Measurements from ENCODE around the gene TTF2. TPM values are rescaled to one million over a fixed set of nuclear protein-coding genes. Genes with fewer than 3 reads are reported as not detected.

TTF2 gene
- total RNA-seq, 2 donors from 2014 or later, result 6.9 to 9.0 TPM

DNA sequence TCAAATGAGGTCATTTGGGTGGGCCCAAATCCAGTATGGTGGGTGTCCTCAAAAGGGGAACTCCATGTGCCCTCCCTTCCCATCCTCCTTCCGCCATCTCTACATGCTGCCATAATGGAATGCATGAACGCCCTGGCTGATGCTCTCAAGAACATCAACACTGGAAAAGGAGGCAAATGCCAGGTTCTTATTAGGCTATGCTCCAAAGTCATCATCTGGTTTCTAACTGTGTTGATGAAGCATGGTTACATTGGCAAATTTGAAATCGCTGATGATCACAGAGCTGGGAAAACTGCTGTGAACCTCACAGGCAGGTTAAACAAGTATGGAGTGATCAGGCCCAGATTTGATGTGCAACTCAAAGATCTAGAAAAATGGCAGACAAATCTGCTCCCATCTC is 78.0 kb downstream of the TTF2 start:
- no peaks in the 10 kb centered on the region for H3K36me3 ChIP-seq

GRCh38 chr1:117138561-117138960 is 78.4 kb downstream of the TTF2 start:
- H3K27me3 ChIP-seq, result no peaks in the 10 kb centered on the region
- H3K4me1 ChIP-seq, result no peaks in the 10 kb centered on the region
- no peak for DNase-seq (ENCODE audit: low spot score)
- TF ChIP-seq CTCF (IDR thresholded peaks at IDR 0.05), result no peak
- no peaks in the 10 kb centered on the region for H3K9me3 ChIP-seq
- no peaks in the 10 kb centered on the region for H3K36me3 ChIP-seq
- no peak overlapping the region for H3K27ac ChIP-seq
- H3K4me3 ChIP-seq, result no peak overlapping the region

More for the DNA sequence above, 78.0 kb downstream of the TTF2 start:
- no peak overlapping the region for H3K27ac ChIP-seq
- no peaks in the 10 kb centered on the region for H3K4me1 ChIP-seq
- no peak for TF ChIP-seq CTCF (IDR thresholded peaks at IDR 0.05)
- H3K27me3 ChIP-seq, result no peaks in the 10 kb centered on the region
- no peak for DNase-seq (ENCODE audit: low spot score)
- H3K4me3 ChIP-seq, result no peak overlapping the region
- no peaks in the 10 kb centered on the region for H3K9me3 ChIP-seq

DNA sequence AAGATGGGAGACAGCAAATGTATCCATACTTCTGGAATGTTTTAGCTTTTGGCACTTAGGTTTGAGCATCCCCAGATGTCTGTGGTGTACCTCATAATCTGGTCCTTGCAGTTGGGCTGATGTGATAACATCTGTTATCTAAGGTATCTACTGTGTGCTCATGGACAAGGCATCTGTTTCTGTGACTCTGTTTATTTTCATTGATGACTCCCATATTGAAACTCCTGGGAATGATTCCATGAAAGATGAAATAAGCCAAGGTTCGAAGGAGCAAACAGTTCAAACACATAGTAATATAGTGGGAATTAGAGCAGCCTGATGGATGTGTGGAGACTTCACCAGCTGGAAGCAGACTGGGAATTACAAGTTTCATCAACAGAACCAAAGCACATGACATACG is 82.1 kb downstream of the TTF2 start:
- no peak for TF ChIP-seq CTCF (IDR thresholded peaks at IDR 0.05)
- Histone ChIP-seq H3K36me3 (no peaks in the 10 kb centered on the region), H3K27ac (no peak overlapping the region), H3K4me3 (no peak overlapping the region), H3K9me3 (no peaks in the 10 kb centered on the region), H3K4me1 (no peaks in the 10 kb centered on the region), H3K27me3 (no peaks in the 10 kb centered on the region)
- DNase-seq (ENCODE audit: low spot score), result no peak

- no peak for TF ChIP-seq CTCF (IDR thresholded peaks at IDR 0.05)
- no peak overlapping the region for H3K27ac ChIP-seq
- H3K36me3 ChIP-seq, result no peaks in the 10 kb centered on the region
Observed at GRCh38 chr1:117143172-117143571, 83.0 kb downstream of the TTF2 start.

GRCh38 chr1:117143871-117144270 is 83.7 kb downstream of the TTF2 start:
- no peak for TF ChIP-seq CTCF (IDR thresholded peaks at IDR 0.05)
- H3K4me3 ChIP-seq, result no peak overlapping the region
- no peaks in the 10 kb centered on the region for H3K36me3 ChIP-seq
- H3K27me3 ChIP-seq, result no peaks in the 10 kb centered on the region
- peak overlapping the region in 1 of 2 donors; percentile 26 for H3K27ac ChIP-seq
- no peaks in the 10 kb centered on the region for H3K9me3 ChIP-seq
- no peak for DNase-seq (ENCODE audit: low spot score)
- no peaks in the 10 kb centered on the region for H3K4me1 ChIP-seq

More at GRCh38 chr1:117143172-117143571, 83.0 kb downstream of the TTF2 start:
- Histone ChIP-seq H3K4me3 (no peak overlapping the region), H3K4me1 (no peaks in the 10 kb centered on the region), H3K9me3 (no peaks in the 10 kb centered on the region), H3K27me3 (no peaks in the 10 kb centered on the region)
- DNase-seq (ENCODE audit: low spot score), result no peak

- Histone ChIP-seq H3K27me3 (no peaks in the 10 kb centered on the region), H3K4me1 (no peaks in the 10 kb centered on the region), H3K9me3 (no peaks in the 10 kb centered on the region), H3K36me3 (no peaks in the 10 kb centered on the region), H3K27ac (peak overlapping the region; percentile 65 to 66), H3K4me3 (no peak overlapping the region)
- TF ChIP-seq CTCF (IDR thresholded peaks at IDR 0.05), result no peak
- DNase-seq (ENCODE audit: low spot score), result no peak
Observed at GRCh38 chr1:117146072-117146471, 85.9 kb downstream of the TTF2 start.

Data from right atrium auricular region (tissue), 2 donors.